Astrocyte (in vitro differentiated cells and primary cell): ENCODE data around the gene ARL15. TPM values are rescaled to one million over a fixed set of nuclear protein-coding genes. Genes with fewer than 3 reads are reported as not detected.

ENCODE experiments used
- DNase-seq: peaks from one replicate; pipeline ENCODE4 v3.0.0-alpha.2; 2010; ENCODE audit warnings: low read depth
- FAIRE-seq: peaks from 2 replicates; lab custom pipeline; 2011; peaks lifted over from hg19 to GRCh38; lab: Jason Lieb, UNC
- H2AFZ ChIP-seq: 2 replicates; pipeline ENCODE4 v1.6.0; 2012; ENCODE audit warnings: low read depth, low read length, inconsistent platforms
- H3K27ac ChIP-seq: 2 replicates; pipeline ENCODE4 v1.5.1; 2011; ENCODE audit warnings: low read depth, low read length, inconsistent platforms
- H3K27me3 ChIP-seq: 2 replicates; pipeline ENCODE4 v1.6.0; 2011; ENCODE audit warnings: low read length, inconsistent platforms; ENCODE audit not compliant: insufficient read depth
- H3K36me3 ChIP-seq: 2 replicates; pipeline ENCODE4 v1.5.1; 2011; ENCODE audit warnings: low read length, inconsistent platforms; ENCODE audit not compliant: insufficient read depth
- H3K4me1 ChIP-seq: 2 replicates; pipeline ENCODE4 v1.5.1; 2011; ENCODE audit warnings: low read length, inconsistent platforms; ENCODE audit not compliant: insufficient read depth
- H3K4me2 ChIP-seq: 2 replicates; pipeline ENCODE4 v1.6.0; 2012; ENCODE audit warnings: low read length, inconsistent platforms
- H3K4me3 ChIP-seq: 2 replicates; pipeline ENCODE4 v1.5.1; 2011; ENCODE audit warnings: low read depth, mild to moderate bottlenecking, low read length, inconsistent platforms; ENCODE audit not compliant: insufficient read depth
- H3K79me2 ChIP-seq: 2 replicates; pipeline ENCODE4 v1.6.0; 2012; ENCODE audit warnings: mild to moderate bottlenecking, low read length, inconsistent platforms; ENCODE audit not compliant: insufficient read depth
- H3K9ac ChIP-seq: 2 replicates; pipeline ENCODE4 v1.6.0; 2012; ENCODE audit warnings: mild to moderate bottlenecking, low read length, inconsistent platforms
- H3K9me3 ChIP-seq: 2 replicates; pipeline ENCODE4 v1.5.1; 2012; ENCODE audit warnings: low read depth, mild to moderate bottlenecking, low read length, inconsistent platforms; ENCODE audit not compliant: insufficient read depth
- H4K20me1 ChIP-seq: 2 replicates; pipeline ENCODE4 v1.6.0; 2012; ENCODE audit warnings: low read length, inconsistent platforms; ENCODE audit not compliant: insufficient read depth
- H3K27ac Mint-ChIP-seq: one replicate; pipeline ENCODE4 v1.8.0; 2021; ENCODE audit warnings: mild to moderate bottlenecking, mixed read lengths; ENCODE audit not compliant: unreplicated experiment
- H3K27me3 Mint-ChIP-seq: one replicate; pipeline ENCODE4 v1.8.0; 2021; ENCODE audit warnings: low read depth, mixed read lengths; ENCODE audit not compliant: unreplicated experiment
- H3K36me3 Mint-ChIP-seq: one replicate; pipeline ENCODE4 v1.8.0; 2021; ENCODE audit warnings: low read depth, mixed read lengths; ENCODE audit not compliant: unreplicated experiment
- H3K4me1 Mint-ChIP-seq: one replicate; pipeline ENCODE4 v1.8.0; 2021; ENCODE audit warnings: low read depth, mixed read lengths; ENCODE audit not compliant: unreplicated experiment
- H3K4me3 Mint-ChIP-seq: one replicate; pipeline ENCODE4 v1.8.0; 2021; ENCODE audit warnings: mild to moderate bottlenecking, moderate library complexity, mixed read lengths; ENCODE audit not compliant: unreplicated experiment
- H3K9me3 Mint-ChIP-seq: one replicate; pipeline ENCODE4 v1.8.0; 2021; ENCODE audit warnings: mild to moderate bottlenecking, mixed read lengths; ENCODE audit not compliant: unreplicated experiment
- CTCF ChIP-seq: IDR thresholded peaks from 2 replicates; pipeline ENCODE4 v1.5.1; 2011; ENCODE audit warnings: low read depth, mild to moderate bottlenecking, inconsistent platforms, low read length, moderate library complexity; ENCODE audit not compliant: insufficient read depth
- EZH2 ChIP-seq: IDR thresholded peaks from 2 replicates; pipeline ENCODE4 v1.6.1; 2012; ENCODE audit warnings: mild to moderate bottlenecking, low read length, inconsistent platforms; ENCODE audit not compliant: insufficient read depth
- total RNA-seq: library from RNA; stranded (reverse); gene quantifications from 2 replicates; pipeline ENCODE4 v1.2.1, GENCODE V29; 2021

Gene ARL15
- total RNA-seq, 1 donor from 2014 or later = 29.1 TPM

DNA sequence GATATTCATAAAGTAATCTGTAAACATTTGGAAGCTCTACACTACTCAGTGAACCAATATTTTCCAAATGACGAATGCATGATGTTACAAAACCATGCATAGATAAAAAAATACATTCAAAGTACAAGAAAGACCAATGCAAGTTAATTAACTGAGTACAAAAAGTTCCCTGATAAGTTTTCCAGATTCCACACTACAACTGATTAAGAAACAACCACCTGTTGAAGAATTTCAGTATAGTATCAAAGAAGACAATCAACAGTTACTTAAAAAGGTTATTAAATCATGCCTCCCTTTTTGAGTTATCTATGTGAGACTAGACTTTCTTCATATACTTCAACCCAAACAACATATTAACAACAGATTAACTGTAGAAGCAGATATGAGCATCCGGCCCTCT, 192.4 kb downstream of the ARL15 start:
- TF ChIP-seq CTCF (no peak), EZH2 (no peak)
- H3K9me3 ChIP-seq = no peaks in the 10 kb centered on the region
- no peak for DNase-seq
- no peaks in the 10 kb centered on the region for H3K27me3 ChIP-seq
- H3K4me3 ChIP-seq = no peak overlapping the region
- no peaks in the 10 kb centered on the region for H3K79me2 ChIP-seq
- Mint-ChIP-seq H3K4me1 (peaks cover 13% of the 10 kb centered on the region), H3K9me3 (peaks cover 2% of the 10 kb centered on the region), H3K27ac (no peak overlapping the region), H3K4me3 (no peak overlapping the region), H3K36me3 (no peaks in the 10 kb centered on the region), H3K27me3 (no peaks in the 10 kb centered on the region)
- H2AFZ ChIP-seq = no peak overlapping the region
- H4K20me1 ChIP-seq = no peaks in the 10 kb centered on the region
- H3K4me2 ChIP-seq = no peak overlapping the region
- H3K9ac ChIP-seq = no peak overlapping the region
- FAIRE-seq = no peak
- no peak overlapping the region for H3K27ac ChIP-seq
- no peaks in the 10 kb centered on the region for H3K36me3 ChIP-seq
- H3K4me1 ChIP-seq = no peaks in the 10 kb centered on the region

- no peak for DNase-seq
These were observed 194.5 kb downstream of the ARL15 start for GRCh38 chr5:54115735-54116403.

More at GRCh38 chr5:54115735-54116403, 194.5 kb downstream of the ARL15 start:
- H3K79me2 ChIP-seq = no peaks in the 10 kb centered on the region
- no peaks in the 10 kb centered on the region for H4K20me1 ChIP-seq
- no peaks in the 10 kb centered on the region for H3K9me3 ChIP-seq
- no peaks in the 10 kb centered on the region for H3K4me1 ChIP-seq
- TF ChIP-seq CTCF (no peak), EZH2 (no peak)
- no peak overlapping the region for H3K9ac ChIP-seq
- H3K4me2 ChIP-seq = no peak overlapping the region
- H3K4me3 ChIP-seq = no peak overlapping the region
- Mint-ChIP-seq H3K9me3 (peaks cover 2% of the 10 kb centered on the region), H3K27ac (peak overlapping the region; percentile 55), H3K4me3 (no peak overlapping the region), H3K27me3 (no peaks in the 10 kb centered on the region), H3K36me3 (no peaks in the 10 kb centered on the region), H3K4me1 (peaks cover 13% of the 10 kb centered on the region)
- no peak for FAIRE-seq
- H3K36me3 ChIP-seq = no peaks in the 10 kb centered on the region
- H2AFZ ChIP-seq = no peak overlapping the region
- no peaks in the 10 kb centered on the region for H3K27me3 ChIP-seq
- H3K27ac ChIP-seq = no peak overlapping the region
